Neural progenitor cell (in vitro differentiated cells): ENCODE measurements around the gene GPD2.

Experiments
- CTCF ChIP-seq: fragments of 200-600 bp; sonication (generic); IDR thresholded peaks from 2 replicates; pipeline ENCODE4 v1.5.1; 2017; ENCODE audit warnings: antibody characterized with exemption, mild to moderate bottlenecking
- EZH2 ChIP-seq: fragments of 200-600 bp; sonication (generic); IDR thresholded peaks from 2 replicates; pipeline ENCODE4 v1.6.1; 2017; ENCODE audit warnings: antibody characterized with exemption, mild to moderate bottlenecking, moderate library complexity
- EZH2phosphoT487 ChIP-seq: fragments of 200-600 bp; sonication (generic); IDR thresholded peaks from 2 replicates; pipeline ENCODE4 v1.6.1; 2017; ENCODE audit warnings: antibody characterized with exemption

- TF ChIP-seq CTCF (no peak), EZH2 (no peak), EZH2phosphoT487 (no peak)
These were observed 42.0 kb upstream of the GPD2 start for GRCh38 chr2:156394033-156394741.
